Loucy (cell line): ENCODE data around the gene ZNF785.

ENCODE experiments used
- EZH2phosphoT487 ChIP-seq: fragments of 200-600 bp; IDR thresholded peaks from 2 replicates; pipeline ENCODE4 v1.6.1; 2018; ENCODE audit warnings: antibody characterized with exemption, mild to moderate bottlenecking, moderate library complexity, borderline replicate concordance
- TF ChIP-seq, protein P1 (sequence below): fragments of 200-600 bp; sonication (generic); conservative IDR thresholded peaks from 2 replicates; pipeline ENCODE4 v1.5.1; 2014; ENCODE audit warnings: mild to moderate bottlenecking, antibody characterized with exemption, low read length

DNA sequence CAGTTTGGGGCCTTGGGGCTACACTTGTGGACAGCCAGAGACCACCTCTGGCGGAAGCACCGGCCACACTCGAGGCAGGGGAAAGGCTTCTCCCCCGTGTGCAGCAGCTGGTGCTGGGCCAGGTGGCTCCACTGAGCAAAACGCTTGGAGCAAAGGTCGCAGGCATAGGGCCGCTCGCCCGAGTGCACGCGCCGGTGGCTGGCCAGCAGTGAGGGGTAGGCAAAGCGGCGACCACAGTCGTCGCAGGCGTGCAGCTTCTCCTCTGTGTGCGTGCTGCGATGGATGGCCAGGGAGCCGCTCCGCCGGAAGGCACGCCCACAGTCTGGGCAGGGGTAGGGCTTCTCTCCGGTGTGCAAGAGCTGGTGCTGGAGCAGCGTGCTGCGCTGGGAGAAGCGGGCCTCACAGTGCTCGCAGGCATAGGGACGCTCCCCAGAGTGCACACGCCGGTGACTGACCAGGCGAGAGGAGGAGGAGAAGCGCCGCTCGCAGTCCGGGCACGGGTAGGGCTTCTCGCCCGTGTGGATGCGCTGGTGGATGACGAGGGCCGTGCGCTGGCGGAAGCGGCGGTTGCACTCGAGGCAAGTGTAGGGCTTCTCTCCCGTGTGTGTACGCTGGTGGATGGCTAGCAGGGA lies 18.9 kb upstream of the ZNF785 start:
- TF ChIP-seq, protein P1, sequence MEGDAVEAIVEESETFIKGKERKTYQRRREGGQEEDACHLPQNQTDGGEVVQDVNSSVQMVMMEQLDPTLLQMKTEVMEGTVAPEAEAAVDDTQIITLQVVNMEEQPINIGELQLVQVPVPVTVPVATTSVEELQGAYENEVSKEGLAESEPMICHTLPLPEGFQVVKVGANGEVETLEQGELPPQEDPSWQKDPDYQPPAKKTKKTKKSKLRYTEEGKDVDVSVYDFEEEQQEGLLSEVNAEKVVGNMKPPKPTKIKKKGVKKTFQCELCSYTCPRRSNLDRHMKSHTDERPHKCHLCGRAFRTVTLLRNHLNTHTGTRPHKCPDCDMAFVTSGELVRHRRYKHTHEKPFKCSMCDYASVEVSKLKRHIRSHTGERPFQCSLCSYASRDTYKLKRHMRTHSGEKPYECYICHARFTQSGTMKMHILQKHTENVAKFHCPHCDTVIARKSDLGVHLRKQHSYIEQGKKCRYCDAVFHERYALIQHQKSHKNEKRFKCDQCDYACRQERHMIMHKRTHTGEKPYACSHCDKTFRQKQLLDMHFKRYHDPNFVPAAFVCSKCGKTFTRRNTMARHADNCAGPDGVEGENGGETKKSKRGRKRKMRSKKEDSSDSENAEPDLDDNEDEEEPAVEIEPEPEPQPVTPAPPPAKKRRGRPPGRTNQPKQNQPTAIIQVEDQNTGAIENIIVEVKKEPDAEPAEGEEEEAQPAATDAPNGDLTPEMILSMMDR, result no peak
- no peak for TF ChIP-seq EZH2phosphoT487
